ENCODE data around the gene MICAL3. TPM values are rescaled to one million over a fixed set of nuclear protein-coding genes. Genes with fewer than 3 reads are reported as not detected.

Gene MICAL3
- total RNA-seq, 1 donor = 11.0 TPM

DNA sequence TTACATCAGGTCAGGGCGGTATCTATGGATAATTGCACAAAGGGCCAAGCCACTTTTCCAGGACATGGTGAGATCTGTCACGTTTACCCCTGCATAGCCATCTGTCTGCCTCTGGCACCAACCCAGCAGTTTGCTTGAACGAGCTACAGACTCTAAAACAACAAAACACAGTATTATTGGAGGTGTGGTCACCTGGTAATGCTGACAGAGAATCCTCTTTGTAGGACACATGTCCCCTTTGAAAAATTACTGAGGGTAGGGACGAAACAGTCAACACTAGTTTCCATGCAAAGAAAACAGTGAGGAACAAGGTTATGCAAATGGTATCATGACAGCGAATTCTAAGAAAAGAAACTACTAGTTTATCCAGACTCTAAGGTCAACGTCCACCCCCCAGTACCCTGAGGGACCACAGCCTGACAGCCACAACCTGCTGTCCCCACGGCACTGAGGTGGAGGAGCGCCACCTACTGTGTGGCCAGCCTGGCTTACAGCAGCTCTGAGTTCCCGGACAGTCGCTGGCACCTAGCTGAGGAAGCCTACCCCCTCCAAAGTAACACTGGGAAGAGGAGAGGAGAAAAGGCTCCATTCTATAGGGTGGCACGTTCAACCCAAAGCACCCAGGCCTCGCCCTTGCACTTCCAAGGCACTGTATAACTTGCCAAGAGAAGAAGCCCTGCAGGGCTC lies 132.7 kb downstream of the MICAL3 start:
- Histone ChIP-seq H3K4me1 (ENCODE audit: insufficient read depth, low read length) (no peaks in the 10 kb centered on the region), H3K27me3 (ENCODE audit: insufficient read depth, low read length) (no peaks in the 10 kb centered on the region), H3K9me3 (ENCODE audit: low read depth, low read length) (no peaks in the 10 kb centered on the region), H3K4me3 (ENCODE audit: low read length) (no peak overlapping the region)

DNA sequence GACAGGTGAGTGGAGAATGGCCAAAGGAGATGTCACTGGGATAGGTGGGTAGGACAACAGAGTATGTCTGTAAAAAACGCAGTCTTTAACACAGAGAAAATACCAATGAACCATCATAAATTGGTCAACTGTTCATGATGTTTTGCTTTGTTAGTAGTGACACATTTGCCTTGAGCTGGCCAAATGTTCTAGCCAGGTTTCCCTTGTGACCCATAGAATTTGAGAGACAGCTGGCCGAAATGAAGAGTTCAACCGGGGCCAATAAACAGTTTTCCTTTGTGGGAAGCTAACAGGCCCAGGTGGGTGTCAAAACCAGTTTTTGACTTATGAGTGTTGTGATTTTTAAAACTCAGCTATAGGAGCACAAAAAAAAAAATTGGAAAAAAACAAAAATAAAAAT lies 133.5 kb downstream of the MICAL3 start:
- Histone ChIP-seq H3K4me3 (ENCODE audit: low read length) (no peak overlapping the region), H3K4me1 (ENCODE audit: insufficient read depth, low read length) (no peaks in the 10 kb centered on the region), H3K9me3 (ENCODE audit: low read depth, low read length) (no peaks in the 10 kb centered on the region), H3K27me3 (ENCODE audit: insufficient read depth, low read length) (no peaks in the 10 kb centered on the region)

DNA sequence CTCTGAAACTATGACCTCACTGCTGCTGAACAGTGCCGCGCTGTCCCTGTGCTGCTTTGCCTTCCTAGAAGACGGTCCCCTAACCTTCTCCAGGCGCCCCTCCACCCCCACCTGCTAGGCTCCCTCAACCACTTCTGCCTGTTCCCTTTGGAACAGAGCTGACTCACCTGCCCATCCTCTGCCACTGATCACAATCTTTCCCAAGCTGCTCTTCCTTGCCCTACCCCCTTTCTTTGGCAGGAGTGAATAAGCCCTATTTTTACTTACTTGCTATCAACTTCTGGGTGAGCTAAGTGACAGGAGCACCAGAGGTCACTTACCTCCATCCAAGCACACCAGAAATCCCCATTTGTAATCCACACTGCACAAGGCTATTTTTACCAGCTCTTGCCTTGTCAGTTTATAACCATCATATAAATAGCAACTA lies 134.1 kb downstream of the MICAL3 start:
- Histone ChIP-seq H3K9me3 (ENCODE audit: low read depth, low read length) (no peaks in the 10 kb centered on the region), H3K4me1 (ENCODE audit: insufficient read depth, low read length) (no peaks in the 10 kb centered on the region), H3K4me3 (ENCODE audit: low read length) (no peak overlapping the region), H3K27me3 (ENCODE audit: insufficient read depth, low read length) (no peaks in the 10 kb centered on the region)

DNA sequence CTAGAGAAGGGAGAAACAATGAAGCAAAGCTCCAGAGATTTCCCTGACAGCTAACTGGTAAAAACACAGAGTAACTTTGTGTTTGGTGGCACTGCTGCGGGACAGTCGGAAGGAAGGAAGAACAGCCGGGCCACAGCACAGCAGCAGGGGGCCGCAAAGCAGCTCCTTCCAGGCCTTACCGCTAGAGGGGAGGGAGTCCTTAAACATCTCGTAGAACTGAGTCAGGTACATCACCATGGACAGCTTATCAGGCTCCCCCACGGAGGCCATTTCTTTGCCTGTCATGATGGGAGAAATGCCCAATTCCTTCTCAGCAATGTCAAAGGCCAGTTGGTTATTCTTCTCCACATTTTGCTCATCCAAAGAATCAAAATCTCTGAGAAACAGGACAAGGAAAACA lies 135.5 kb downstream of the MICAL3 start:
- no peaks in the 10 kb centered on the region for H3K9me3 ChIP-seq (ENCODE audit: low read depth, low read length)
- no peak overlapping the region for H3K4me3 ChIP-seq (ENCODE audit: low read length)

DNA sequence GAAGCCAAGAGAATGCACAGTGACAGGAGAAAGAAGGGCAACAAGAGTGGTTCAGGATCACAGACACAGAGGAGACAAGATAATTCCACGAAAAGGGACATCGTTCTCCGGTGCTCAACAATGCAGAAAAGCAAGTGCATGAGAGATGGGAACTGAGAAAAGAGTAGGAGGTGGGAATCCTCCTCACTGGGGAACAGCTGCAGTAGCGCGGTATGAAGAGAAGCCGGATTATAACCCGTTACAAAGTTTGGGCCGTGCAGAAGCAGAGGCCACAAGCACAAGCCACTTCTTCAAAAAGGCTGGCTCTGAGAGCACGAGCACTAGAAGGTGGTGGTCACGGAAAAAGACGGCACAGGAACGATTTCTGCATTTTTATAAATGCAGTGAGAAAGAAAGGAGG lies 135.9 kb downstream of the MICAL3 start:
- Histone ChIP-seq H3K4me3 (ENCODE audit: low read length) (no peak overlapping the region), H3K9me3 (ENCODE audit: low read depth, low read length) (no peaks in the 10 kb centered on the region), H3K27me3 (ENCODE audit: insufficient read depth, low read length) (no peaks in the 10 kb centered on the region), H3K4me1 (ENCODE audit: insufficient read depth, low read length) (no peaks in the 10 kb centered on the region)

More for the DNA sequence above, 135.5 kb downstream of the MICAL3 start:
- no peaks in the 10 kb centered on the region for H3K27me3 ChIP-seq (ENCODE audit: insufficient read depth, low read length)
- no peaks in the 10 kb centered on the region for H3K4me1 ChIP-seq (ENCODE audit: insufficient read depth, low read length)

DNA sequence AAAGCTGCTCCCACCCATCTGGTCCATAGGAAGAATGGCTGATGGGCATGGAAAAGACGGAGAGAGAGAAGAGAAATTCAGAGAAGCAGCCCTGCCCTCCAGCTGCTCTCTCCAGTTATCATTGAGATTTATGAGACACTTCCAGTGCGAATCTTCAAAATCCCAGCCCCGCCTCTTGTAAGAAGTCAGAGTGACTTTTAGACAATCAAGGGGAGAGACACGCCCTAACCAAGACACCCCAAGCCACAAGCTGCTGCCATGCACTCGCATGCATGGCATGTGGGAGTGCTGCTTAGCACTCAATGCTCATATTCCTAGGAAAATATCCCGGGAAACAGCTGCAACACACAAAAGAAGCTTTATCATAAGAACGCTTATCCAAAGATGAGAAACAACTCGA lies 139.5 kb downstream of the MICAL3 start:
- H3K4me3 ChIP-seq (ENCODE audit: low read length) = no peak overlapping the region
- no peaks in the 10 kb centered on the region for H3K4me1 ChIP-seq (ENCODE audit: insufficient read depth, low read length)
- no peaks in the 10 kb centered on the region for H3K27me3 ChIP-seq (ENCODE audit: insufficient read depth, low read length)
- H3K9me3 ChIP-seq (ENCODE audit: low read depth, low read length) = no peaks in the 10 kb centered on the region

DNA sequence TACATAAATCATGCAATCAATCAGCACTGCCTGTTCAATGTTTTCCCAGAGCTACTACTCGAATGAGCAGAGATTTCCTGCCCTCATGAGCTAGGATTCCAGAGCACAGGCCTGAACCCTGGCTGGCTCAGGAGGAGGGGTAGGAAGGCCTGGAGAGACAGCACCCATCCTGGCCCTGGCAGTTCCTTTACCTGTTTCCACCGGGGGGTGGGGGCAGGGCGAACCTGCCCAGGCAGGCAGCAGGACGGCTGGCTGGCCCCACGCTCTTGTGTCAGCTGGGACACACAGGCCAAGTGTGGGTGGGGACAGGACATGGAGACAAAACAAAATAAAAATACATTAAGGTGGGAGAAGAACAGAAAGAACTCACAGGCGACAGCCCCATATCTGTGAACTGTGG lies 140.3 kb downstream of the MICAL3 start:
- Histone ChIP-seq H3K9me3 (ENCODE audit: low read depth, low read length) (no peaks in the 10 kb centered on the region), H3K4me3 (ENCODE audit: low read length) (no peak overlapping the region), H3K27me3 (ENCODE audit: insufficient read depth, low read length) (no peaks in the 10 kb centered on the region), H3K4me1 (ENCODE audit: insufficient read depth, low read length) (no peaks in the 10 kb centered on the region)

DNA sequence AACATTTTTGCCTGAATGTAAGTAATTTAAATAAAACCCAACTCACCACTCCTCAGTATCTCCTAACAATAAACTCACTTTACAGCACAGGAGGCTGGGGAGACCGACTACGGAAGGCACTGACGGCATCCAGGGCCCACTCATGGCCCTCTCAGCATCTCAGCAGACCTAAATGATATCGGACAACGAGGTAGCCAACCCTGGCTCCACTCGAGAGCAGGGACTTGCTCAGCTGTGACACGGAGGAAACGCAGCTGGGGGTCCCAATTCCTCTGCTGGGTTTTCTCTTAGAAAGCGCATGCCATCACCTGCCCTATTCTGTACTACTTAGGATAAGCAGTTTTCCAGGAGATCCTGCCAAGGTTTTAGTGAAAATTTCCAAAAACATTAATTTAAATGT lies 141.0 kb downstream of the MICAL3 start:
- H3K9me3 ChIP-seq (ENCODE audit: low read depth, low read length) = no peaks in the 10 kb centered on the region

DNA sequence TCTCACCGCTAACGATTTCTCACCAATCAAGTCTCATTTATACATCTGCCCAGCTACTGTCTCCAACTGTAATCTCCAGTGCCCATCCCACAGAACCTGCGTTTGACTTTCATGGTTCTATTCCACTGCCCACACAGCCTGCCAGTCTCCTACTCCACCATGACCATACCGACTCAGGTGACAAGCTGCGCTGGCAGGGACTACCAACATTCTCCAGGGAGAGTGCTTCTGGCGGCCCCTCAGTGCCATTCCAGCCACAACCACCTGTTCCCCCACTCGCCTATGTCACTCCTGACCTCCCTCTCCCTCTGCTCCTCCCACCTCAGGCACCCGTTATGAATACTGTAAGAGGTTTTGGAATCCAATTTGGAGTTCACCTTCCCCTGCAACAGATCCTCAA lies 141.6 kb downstream of the MICAL3 start:
- Histone ChIP-seq H3K4me1 (ENCODE audit: insufficient read depth, low read length) (no peaks in the 10 kb centered on the region), H3K27me3 (ENCODE audit: insufficient read depth, low read length) (no peaks in the 10 kb centered on the region), H3K4me3 (ENCODE audit: low read length) (no peak overlapping the region), H3K9me3 (ENCODE audit: low read depth, low read length) (no peaks in the 10 kb centered on the region)

More for the DNA sequence above, 141.0 kb downstream of the MICAL3 start:
- Histone ChIP-seq H3K27me3 (ENCODE audit: insufficient read depth, low read length) (no peaks in the 10 kb centered on the region), H3K4me3 (ENCODE audit: low read length) (no peak overlapping the region), H3K4me1 (ENCODE audit: insufficient read depth, low read length) (no peaks in the 10 kb centered on the region)

DNA sequence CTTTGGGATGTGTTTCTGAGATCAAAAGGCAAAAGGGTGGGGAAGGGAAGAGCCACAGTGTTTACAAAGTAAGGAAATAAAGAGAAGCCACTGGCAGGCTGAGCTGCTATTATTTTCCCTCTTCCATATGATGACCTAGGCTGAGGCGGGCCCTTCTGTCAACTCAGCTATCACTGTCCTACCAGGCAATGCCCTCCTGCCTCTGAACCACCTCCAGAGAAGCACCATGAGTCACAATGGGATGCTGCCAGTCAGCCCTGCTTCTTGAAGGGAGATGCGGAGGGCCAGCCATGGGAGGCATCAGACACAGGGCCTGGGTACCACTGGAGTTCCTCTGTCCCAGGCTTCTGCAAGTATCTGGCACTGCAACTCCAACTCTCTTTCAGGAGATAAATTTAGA lies 142.2 kb downstream of the MICAL3 start:
- Histone ChIP-seq H3K4me1 (ENCODE audit: insufficient read depth, low read length) (no peaks in the 10 kb centered on the region), H3K9me3 (ENCODE audit: low read depth, low read length) (no peaks in the 10 kb centered on the region), H3K27me3 (ENCODE audit: insufficient read depth, low read length) (no peaks in the 10 kb centered on the region), H3K4me3 (ENCODE audit: low read length) (no peak overlapping the region)

DNA sequence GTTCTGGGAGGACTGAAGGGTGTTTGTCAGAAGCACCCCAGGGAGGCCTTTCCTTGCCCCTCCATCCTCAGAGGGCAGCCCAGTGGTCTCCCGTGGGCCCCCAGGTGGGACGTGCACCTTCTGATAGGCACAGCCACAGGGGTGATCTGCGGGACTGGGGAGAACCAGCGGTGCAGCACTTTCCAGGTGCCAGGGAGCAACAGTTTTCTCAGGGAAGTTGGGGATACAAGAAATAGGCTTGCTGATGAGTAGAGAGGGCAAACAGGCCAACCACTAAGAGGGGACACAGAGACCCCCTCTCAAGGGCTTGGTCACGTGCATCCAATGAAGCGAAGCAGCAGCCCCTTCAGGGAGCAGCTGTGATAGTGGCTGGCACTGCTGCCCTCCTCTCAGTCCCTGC lies 143.0 kb downstream of the MICAL3 start:
- Histone ChIP-seq H3K27me3 (ENCODE audit: insufficient read depth, low read length) (no peaks in the 10 kb centered on the region), H3K4me1 (ENCODE audit: insufficient read depth, low read length) (no peaks in the 10 kb centered on the region), H3K4me3 (ENCODE audit: low read length) (no peak overlapping the region), H3K9me3 (ENCODE audit: low read depth, low read length) (no peaks in the 10 kb centered on the region)

DNA sequence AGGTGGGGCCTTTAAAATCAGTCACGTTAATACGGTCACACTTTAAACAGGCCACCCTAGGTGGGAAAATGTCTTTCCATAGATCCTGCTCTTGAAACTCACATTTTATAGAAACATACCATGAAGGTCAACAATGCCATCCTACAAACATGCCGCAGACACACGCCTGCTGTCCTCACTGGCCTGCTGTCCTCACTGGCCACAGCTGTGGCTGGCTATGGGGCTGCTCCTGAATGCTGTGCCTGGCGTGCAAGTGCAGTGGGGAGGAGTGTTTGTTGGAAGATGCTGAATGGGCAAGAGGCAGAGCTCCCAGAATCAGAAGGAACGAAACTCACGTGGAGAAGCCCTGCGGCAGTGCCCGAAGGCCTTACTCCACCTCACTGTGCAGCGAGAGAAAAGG lies 143.9 kb downstream of the MICAL3 start:
- no peak overlapping the region for H3K4me3 ChIP-seq (ENCODE audit: low read length)
- no peaks in the 10 kb centered on the region for H3K4me1 ChIP-seq (ENCODE audit: insufficient read depth, low read length)
- H3K27me3 ChIP-seq (ENCODE audit: insufficient read depth, low read length) = no peaks in the 10 kb centered on the region
- H3K9me3 ChIP-seq (ENCODE audit: low read depth, low read length) = no peaks in the 10 kb centered on the region

DNA sequence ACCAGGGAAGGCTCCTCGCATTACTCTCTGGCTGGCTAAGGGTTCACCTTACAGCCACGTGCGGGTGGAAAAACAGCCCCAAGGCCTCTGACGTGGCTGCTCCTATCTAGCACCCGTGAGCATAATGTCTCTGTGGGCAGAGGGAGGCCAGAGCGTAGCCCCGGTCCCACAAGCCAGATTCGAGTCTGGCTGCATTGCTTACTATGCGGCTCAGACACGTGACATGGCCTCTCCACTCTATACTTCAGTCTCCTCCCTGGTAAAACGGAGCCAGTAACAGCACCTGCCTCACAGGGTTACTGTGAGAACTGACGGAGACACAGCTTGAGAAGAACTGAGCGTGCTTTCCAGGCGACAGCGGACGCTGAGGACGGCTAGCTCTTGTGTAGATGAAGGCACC lies 144.3 kb downstream of the MICAL3 start:
- no peaks in the 10 kb centered on the region for H3K9me3 ChIP-seq (ENCODE audit: low read depth, low read length)
- H3K4me1 ChIP-seq (ENCODE audit: insufficient read depth, low read length) = no peaks in the 10 kb centered on the region
- H3K27me3 ChIP-seq (ENCODE audit: insufficient read depth, low read length) = no peaks in the 10 kb centered on the region
- no peak overlapping the region for H3K4me3 ChIP-seq (ENCODE audit: low read length)

DNA sequence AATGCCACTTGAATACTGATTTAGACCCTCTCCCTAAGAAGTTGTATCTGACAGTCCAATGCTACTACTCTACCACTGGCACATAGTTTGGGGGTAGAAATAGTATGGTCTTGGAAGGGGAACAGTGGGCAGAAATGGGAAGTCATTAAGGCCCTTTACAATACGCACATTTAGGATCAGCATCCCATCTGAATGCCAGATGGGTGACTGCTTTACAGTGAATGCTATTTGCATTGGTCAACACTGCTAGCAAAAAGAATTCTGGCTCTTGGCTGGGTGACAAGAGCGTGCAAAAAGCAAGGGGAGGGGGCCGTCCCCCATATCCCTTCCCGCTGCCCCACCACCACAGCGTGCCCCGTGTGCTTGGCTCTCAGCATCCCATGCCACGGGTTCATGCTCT lies 145.4 kb downstream of the MICAL3 start:
- Histone ChIP-seq H3K27me3 (ENCODE audit: insufficient read depth, low read length) (no peaks in the 10 kb centered on the region), H3K4me1 (ENCODE audit: insufficient read depth, low read length) (no peaks in the 10 kb centered on the region), H3K4me3 (ENCODE audit: low read length) (no peak overlapping the region), H3K9me3 (ENCODE audit: low read depth, low read length) (no peaks in the 10 kb centered on the region)

DNA sequence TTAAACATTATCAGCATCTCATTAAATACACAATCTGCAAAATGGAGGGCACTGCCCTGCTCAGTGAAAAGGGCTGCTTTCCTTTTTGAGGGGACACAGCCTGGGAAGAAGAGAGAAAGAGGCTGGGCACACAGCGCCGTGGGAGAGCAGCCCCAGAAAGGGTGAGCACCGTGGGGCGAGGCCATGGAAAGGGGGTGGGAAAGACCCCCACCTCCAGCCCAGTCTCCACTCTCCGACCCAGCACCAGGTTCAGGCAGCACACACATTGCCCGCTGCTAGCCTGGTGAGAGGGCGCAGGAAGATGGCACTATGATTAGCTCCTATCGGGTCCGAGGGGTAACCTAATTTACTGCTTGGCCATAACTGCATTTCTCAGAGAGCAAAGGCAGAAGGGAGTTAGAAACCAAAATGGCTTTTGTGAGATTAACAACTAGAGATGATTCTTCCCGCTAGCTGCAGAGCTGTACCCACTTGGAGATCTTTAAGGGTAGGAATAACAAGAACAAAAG lies 146.1 kb downstream of the MICAL3 start:
- H3K4me1 ChIP-seq (ENCODE audit: insufficient read depth, low read length) = no peaks in the 10 kb centered on the region
- no peaks in the 10 kb centered on the region for H3K9me3 ChIP-seq (ENCODE audit: low read depth, low read length)
- H3K4me3 ChIP-seq (ENCODE audit: low read length) = no peak overlapping the region
- H3K27me3 ChIP-seq (ENCODE audit: insufficient read depth, low read length) = no peaks in the 10 kb centered on the region
